SW 1271 (cell line): ENCODE data around the gene DUSP8.
"Not testable (repeated sequence)": the region's sequence is repeated elsewhere in the genome, so short reads cannot be mapped to it uniquely, and the experiment has no call there.

ENCODE experiments used
- DNase-seq, 2 experiments: peaks; one replicate each; lab custom pipeline; 2025; lab: John Stamatoyannopoulos, UW

DUSP8 gene

DNA sequence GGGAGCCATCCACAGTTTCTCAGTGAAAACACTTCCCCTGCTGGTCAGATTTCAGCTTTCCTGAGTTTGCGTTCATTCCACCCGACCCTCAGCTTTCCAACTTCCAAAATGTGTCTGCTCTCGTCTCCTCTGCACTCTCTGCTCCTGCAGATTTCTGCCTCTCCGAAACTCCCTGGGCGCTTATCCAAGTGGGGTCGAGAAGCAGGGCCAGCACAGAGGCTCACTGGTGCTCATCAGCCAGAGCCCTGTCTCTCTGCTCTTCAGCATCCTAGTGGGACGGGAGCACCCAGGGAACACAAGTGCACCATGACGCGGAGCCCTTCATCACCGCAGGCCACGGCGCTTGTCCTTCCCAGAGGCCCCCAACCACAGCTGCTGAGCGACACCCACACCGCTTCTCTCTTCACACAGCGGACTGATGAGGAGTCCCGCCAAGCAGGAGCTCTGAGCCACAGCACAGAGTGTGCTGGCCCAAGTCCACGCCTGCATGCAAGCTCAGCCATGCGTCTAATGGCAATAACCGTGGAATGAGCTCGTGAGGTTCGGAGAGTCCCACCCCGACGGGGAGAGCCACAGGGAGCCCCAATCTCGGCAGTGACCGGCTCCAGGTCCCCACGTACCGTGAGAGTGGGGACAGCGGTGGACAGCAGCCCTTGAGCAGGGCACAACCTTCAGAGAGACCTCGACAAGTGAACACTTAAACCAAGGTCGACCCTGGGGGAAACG, 57.6 kb downstream of the DUSP8 start:
- no peak for DNase-seq

DNA sequence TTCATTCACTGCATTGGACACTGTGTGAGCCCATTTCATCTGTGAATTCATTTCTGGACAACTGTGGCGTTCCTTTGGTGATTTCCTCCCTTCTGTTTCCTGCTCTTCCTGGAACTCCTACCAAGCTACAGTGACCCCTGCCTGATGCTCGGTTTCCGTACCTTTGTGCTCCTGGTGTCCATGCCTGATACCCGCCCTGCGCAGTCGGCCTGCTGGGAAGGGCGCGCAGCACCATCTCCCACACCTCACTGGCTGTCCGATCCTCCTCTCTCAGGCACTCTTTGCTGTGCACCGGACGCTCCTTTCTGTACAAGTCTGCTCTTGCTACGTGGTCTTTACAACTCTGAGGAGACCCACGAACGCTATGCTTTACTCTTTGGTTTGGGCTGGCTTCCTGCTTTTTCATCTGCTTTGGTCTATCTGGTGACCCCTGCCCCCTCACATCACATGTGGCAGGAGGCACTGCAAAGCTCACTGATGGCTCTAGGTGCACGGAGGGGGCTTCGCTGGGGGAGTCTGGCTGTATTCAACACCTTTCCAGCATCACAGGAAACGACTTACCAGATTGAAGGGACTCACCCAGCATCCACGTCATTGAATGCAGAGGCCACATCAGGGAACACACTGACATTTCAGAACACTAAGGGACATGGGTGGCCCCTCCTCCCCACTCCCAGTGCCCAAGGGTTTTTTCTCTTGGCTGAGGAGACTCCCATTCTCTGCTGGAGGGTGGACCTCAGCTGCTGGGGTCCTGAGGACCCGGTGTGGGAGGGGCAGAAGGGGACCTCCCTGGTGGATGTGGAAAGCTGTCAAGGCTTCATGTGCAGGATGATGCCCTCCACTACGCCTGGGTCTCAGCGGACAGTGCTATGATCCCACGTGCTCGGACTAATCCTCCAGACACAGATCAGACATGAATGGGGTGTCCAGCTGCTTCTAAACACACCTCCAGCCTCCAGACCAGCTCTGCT, 58.5 kb downstream of the DUSP8 start:
- no peak for DNase-seq

DNA sequence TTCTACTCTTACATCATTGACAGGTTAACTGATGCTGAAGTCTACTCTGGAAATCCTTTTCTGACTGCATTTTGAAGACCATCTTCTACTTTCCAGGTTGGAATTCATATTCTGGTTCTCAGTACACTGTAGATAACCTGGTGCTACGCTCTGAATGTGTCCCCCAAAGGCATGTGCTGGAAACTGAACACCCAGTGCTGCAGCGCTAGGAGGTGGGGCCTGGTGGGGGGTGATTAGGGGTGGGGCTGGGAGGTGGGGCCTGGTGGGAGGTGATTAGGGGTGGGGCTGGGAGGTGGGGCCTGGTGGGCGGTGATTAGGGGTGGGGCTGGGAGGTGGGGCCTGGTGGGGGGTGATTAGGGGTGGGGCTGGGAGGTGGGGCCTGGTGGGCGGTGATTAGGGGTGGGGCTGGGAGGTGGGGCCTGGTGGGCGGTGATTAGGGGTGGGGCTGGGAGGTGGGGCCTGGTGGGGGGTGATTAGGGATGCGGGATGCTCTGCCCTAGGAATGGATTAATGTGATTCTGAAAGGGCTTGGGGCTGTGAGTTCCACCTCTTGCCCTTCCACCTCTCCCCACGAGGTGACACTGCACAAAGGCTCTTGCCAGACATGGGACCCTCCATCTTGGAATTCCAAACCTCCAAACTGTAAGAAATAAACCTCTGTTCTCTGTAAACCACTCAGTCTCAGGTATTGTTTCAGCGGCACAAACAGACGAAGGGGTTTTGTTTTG, 59.4 kb downstream of the DUSP8 start:
- not testable (repeated sequence) for DNase-seq

GRCh38 chr11:1511937-1512496, 60.1 kb downstream of the DUSP8 start:
- no peak for DNase-seq

- DNase-seq = no peak
These were observed 61.1 kb downstream of the DUSP8 start for GRCh38 chr11:1510928-1511327.

GRCh38 chr11:1510351-1510750, 61.7 kb downstream of the DUSP8 start:
- not testable (repeated sequence) for DNase-seq

DNA sequence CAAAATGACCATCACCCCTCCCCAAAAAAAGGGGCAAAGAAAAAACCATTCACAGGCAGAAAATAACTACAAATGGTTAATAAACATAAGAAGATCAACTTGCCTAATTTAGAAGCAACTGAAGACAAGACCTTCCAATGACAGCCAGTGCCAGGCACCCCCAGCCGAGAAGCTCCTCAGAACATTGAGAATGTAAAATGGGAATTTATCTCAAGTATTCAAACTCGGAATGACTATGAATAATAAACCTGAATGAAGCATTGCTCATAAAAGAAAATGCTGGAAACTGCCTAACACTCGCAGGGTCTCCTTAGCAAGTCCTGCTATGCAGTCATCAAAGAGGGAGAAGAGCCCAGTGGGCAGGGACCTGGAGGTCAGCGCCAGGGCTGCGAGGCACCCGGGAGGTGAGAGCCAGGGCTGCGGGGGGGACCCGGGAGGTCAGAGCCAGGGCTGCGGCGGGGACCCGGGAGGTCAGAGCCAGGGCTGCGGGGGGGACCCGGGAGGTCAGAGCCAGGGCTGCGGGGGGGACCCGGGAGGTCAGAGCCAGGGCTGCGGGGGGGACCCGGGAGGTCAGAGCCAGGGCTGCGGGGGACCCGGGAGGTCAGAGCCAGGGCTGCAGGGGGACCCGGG, 62.3 kb downstream of the DUSP8 start:
- no peak for DNase-seq

- no peak for DNase-seq
These were observed 63.1 kb downstream of the DUSP8 start for GRCh38 chr11:1508986-1509385.

- DNase-seq = no peak
These were observed 63.6 kb downstream of the DUSP8 start for GRCh38 chr11:1508491-1508891.

DNA sequence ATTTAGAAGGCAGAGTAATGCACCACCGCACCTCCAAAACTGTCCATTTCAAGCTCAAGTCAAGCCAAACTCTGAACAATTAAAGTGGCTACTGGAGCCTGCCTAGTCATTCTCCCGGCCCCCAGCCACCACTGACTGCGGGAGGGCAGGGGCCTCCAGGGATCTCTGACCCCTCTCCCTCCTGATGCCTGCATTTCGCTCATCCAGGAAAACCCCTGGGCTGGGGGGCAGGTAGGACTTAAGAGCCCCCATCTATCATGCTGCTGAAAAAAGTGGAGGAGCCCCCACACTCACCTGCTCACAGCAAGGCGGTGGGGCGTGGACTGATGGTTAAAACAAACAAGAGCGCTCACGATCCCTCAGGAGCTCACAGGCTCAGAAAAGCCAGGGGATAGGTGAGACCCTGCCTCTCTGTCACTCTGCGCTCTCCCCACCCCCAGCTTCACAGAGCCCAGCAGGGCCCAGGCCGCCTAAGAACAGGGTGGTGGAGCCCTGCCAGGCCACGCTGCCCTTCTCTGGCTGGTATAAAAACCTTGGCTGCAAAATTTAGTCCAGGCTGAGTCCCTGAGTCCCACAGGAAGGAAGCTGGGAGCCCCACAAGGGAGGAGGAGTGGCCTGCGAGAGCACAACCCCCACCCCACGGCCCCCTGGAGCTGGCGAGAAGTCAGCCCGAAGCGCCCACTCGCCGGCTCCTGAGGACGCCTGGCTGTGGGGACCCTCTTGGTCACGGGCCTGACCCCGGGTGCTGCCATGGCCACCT, 64.5 kb downstream of the DUSP8 start:
- DNase-seq = no peak

GRCh38 chr11:1506981-1507380, 65.1 kb downstream of the DUSP8 start:
- DNase-seq = no peak

DNA sequence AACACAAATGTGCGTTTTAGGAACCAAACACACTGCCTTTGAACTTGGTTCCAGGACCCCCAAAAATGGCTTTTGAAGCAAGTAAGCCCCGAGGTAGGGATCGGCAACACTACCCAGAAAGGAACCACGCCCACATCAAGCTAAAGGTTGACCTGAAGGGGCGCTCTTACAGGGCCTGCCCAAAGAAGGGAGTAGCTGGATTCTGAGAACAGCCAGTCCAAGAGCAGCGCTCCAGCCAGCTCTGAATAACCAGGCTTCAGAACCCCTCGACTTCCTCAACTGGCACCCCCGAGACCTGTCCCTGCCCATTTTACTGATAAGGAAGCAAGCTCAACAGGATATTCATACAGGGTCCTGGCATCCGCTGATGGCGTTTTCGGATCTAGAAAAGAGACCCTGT, 66.6 kb downstream of the DUSP8 start:
- no peak for DNase-seq

DNA sequence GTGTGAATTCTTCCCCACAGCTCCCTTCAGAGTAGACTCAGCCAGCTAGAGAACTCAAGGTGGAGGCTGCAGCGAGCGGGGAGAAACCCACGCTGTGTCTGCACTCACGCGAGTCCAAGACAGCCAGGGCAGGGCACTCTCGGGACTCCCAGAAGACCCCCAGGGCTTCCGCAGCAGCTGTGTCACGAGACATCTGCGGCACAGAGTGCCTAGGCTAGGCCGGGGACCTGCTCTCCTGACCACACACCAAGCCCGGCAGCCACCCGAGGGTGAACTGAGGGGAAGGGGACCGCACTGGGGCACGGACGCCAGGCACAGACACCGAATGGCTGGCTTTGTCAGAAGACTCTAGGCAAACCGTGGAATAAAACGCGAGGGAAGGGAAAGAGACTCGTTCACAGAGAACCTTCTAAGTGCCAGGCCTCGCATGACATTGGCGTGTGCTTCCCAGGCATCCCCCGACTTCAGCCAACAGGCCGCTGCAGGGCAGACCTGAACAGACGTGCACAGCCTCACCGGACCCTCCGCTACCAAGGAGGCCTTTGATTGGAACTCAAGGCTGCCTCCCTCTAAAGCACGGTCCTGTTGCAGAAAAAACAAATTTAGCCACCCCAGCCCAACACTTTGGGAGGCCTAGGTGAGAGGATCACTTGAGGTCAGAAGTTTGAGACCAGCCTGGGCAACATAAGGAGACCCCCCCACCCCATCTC, 67.3 kb downstream of the DUSP8 start:
- no peak for DNase-seq

DNA sequence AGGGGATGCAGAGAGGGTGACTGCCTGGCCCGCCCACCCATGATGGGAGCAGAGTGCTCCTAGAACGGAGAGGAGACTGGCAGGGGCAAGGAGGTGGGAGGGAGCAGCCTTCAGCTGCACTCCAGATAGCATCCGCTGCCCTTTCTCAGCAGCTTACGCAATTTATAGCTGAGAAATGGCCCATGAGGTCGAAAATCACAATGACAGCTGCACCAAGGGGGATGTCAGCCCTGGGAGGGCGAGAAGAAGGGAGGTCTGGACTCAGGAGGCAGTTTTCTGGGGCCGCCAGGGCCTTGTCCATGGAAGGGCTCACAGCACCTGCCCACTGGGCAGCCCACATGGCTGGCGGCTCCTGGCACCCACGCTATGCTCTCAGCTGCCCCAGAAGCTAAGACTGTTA, 67.9 kb downstream of the DUSP8 start:
- DNase-seq = no peak
